Heart left ventricle (tissue), 13 donors: ENCODE results near the gene SMCO3.

ENCODE experiments used
- POLR2A ChIP-seq, 2 donors: fragments of 450-650 bp; IDR thresholded peaks; one replicate each; pipeline ENCODE4 v1.6.1; 2017; ENCODE audit warnings: antibody characterized with exemption in 2 of 2, mild to moderate bottlenecking in 2 of 2, moderate library complexity in 2 of 2
- TF ChIP-seq, protein P1 (sequence below), 12 donors: fragments of 200-600 bp; sonication (generic) in 4 of 12; IDR thresholded peaks; one replicate each; pipeline versions ENCODE4 v1.5.0 to v1.8.0; 2018 to 2022; ENCODE audit warnings: antibody characterized with exemption in 12 of 12, mild to moderate bottlenecking in 5 of 12
- donor health status: ischemic (EF 13 %, LVEDD 7.1; RV severe dilation, severe dysfunction).
- donor health status: DM: no; HTN: yes; CAD: no.
- donor health status: DM: no; HTN: no; CAD: no.
- donor health status: ischemic (EF 25% LVEDD 6.9; RV normal size, moderate dysfunction).
- donor health status: ischemic (EF 25% LVEDD 5.7; RV mildly dilated, moderate dysfunction).
- donor health status: ischemic (EF 35%, LVEDD 5.7; RV mildly dilated, moderate dysfunction).
- donor health status: nonischemic (EF 11% LVEDD 7.7; RV severe dilation, severe dysfunction).
- donor health status: DM: yes; HTN: yes; CAD: no.
- donor health status: PGD.
- donor health status: ischemic (EF 29% LVEDD 5.4; RV normal size, mild dysfunction).
- donor health status: nonischemic (EF 23%, LVEDD 6.1; RV moderate dilation, normal function).

DNA sequence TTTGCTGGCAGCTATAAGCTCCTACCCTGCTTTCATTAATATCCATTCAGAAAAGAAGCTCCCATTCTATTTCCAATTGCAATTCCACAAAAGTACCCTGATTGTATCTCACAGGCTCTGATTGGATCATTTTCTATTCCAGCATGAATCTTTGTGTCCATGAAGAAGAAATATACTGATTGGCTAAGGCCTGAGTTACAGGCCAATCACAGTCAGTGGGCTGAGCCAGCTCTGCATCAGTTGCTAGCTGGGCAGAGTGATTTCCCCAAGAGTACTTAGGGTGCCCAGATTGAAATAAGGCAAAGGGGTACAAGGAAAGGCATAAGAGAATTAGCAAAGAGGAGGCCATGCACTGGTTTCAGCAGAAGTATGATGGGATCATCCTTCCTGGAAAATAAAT is 14.9 kb upstream of the SMCO3 start:
- TF ChIP-seq, protein P1, sequence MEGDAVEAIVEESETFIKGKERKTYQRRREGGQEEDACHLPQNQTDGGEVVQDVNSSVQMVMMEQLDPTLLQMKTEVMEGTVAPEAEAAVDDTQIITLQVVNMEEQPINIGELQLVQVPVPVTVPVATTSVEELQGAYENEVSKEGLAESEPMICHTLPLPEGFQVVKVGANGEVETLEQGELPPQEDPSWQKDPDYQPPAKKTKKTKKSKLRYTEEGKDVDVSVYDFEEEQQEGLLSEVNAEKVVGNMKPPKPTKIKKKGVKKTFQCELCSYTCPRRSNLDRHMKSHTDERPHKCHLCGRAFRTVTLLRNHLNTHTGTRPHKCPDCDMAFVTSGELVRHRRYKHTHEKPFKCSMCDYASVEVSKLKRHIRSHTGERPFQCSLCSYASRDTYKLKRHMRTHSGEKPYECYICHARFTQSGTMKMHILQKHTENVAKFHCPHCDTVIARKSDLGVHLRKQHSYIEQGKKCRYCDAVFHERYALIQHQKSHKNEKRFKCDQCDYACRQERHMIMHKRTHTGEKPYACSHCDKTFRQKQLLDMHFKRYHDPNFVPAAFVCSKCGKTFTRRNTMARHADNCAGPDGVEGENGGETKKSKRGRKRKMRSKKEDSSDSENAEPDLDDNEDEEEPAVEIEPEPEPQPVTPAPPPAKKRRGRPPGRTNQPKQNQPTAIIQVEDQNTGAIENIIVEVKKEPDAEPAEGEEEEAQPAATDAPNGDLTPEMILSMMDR (IDR thresholded peaks at IDR 0.05) = no peak
- no peak for TF ChIP-seq POLR2A (IDR thresholded peaks at IDR 0.05)
